ENCODE data around the gene SLC6A17.

Gene SLC6A17

GRCh38 chr1:110224240-110224995 is 74.1 kb downstream of the SLC6A17 start:
- no peak for DNase-seq

GRCh38 chr1:110225212-110225611 is 74.9 kb downstream of the SLC6A17 start:
- DNase-seq = no peak

- DNase-seq = no peak
Measured at GRCh38 chr1:110225756-110226404, 75.6 kb downstream of the SLC6A17 start.

- no peak for DNase-seq
Measured at GRCh38 chr1:110227774-110228173, 77.5 kb downstream of the SLC6A17 start.

- DNase-seq = no peak
Measured at GRCh38 chr1:110228381-110228780, 78.1 kb downstream of the SLC6A17 start.

- no peak for DNase-seq
Measured at GRCh38 chr1:110228869-110229268, 78.6 kb downstream of the SLC6A17 start.

- DNase-seq = no peak
Measured at GRCh38 chr1:110229348-110230001, 79.2 kb downstream of the SLC6A17 start.

GRCh38 chr1:110230381-110231199 is 80.3 kb downstream of the SLC6A17 start:
- DNase-seq = no peak

- DNase-seq = no peak
Measured at GRCh38 chr1:110233861-110234260, 83.6 kb downstream of the SLC6A17 start.

GRCh38 chr1:110234691-110235090 is 84.4 kb downstream of the SLC6A17 start:
- no peak for DNase-seq

- no peak for DNase-seq
Measured at GRCh38 chr1:110235181-110235833, 85.0 kb downstream of the SLC6A17 start.

GRCh38 chr1:110235834-110236682 is 85.8 kb downstream of the SLC6A17 start:
- DNase-seq = no peak

- no peak for DNase-seq
Measured at GRCh38 chr1:110237386-110238152, 87.3 kb downstream of the SLC6A17 start.

GRCh38 chr1:110239441-110240430 is 89.4 kb downstream of the SLC6A17 start:
- no peak for DNase-seq

- no peak for DNase-seq
Measured at GRCh38 chr1:110240476-110241210, 90.3 kb downstream of the SLC6A17 start.

GRCh38 chr1:110241516-110241915 is 91.2 kb downstream of the SLC6A17 start:
- no peak for DNase-seq

- no peak for DNase-seq
Measured at GRCh38 chr1:110242062-110242461, 91.8 kb downstream of the SLC6A17 start.

GRCh38 chr1:110242731-110243130 is 92.4 kb downstream of the SLC6A17 start:
- DNase-seq = no peak

GRCh38 chr1:110243146-110243545 is 92.9 kb downstream of the SLC6A17 start:
- no peak for DNase-seq

All from activated CD4-positive, CD25-positive, alpha-beta regulatory T cell (primary cell).